ENCODE results near the gene SIL1.

Gene SIL1

GRCh38 chr5:138935466-138935865 is 262.7 kb downstream of the SIL1 start:
- H3K4me3 ChIP-seq (replicated peaks in 1 of 2; ENCODE audit: low read depth in 2 of 2, low read length in 2 of 2), result no peak overlapping the region
- TF ChIP-seq CTCF (IDR thresholded peaks at IDR 0.05; ENCODE audit: low read depth, low read length), result no peak
- no peak for DNase-seq (ENCODE audit: low read depth in 2 of 2)

DNA sequence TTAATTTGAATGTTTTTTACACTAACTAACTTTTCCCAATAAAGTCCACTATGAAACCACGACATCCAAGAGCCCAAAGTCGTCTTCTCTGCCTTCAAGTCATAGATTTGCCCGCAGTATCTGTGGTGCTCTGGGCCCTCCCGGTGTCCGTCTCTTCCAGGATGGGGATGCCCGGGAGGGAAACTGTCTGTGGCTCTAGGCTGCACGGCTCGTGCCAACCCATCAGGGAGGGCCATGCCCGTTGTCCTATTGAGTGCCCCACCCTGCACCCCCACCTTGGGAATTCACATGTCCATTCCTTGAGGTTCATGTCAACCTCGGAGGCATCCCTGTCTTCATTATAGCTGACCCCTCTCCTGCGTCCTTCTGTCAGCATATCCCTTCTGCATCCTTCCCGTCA is 263.2 kb downstream of the SIL1 start:
- H3K4me3 ChIP-seq (replicated peaks in 1 of 2; ENCODE audit: low read depth in 2 of 2, low read length in 2 of 2), result no peak overlapping the region
- no peak for DNase-seq (ENCODE audit: low read depth in 2 of 2)
- no peak for TF ChIP-seq CTCF (IDR thresholded peaks at IDR 0.05; ENCODE audit: low read depth, low read length)

DNA sequence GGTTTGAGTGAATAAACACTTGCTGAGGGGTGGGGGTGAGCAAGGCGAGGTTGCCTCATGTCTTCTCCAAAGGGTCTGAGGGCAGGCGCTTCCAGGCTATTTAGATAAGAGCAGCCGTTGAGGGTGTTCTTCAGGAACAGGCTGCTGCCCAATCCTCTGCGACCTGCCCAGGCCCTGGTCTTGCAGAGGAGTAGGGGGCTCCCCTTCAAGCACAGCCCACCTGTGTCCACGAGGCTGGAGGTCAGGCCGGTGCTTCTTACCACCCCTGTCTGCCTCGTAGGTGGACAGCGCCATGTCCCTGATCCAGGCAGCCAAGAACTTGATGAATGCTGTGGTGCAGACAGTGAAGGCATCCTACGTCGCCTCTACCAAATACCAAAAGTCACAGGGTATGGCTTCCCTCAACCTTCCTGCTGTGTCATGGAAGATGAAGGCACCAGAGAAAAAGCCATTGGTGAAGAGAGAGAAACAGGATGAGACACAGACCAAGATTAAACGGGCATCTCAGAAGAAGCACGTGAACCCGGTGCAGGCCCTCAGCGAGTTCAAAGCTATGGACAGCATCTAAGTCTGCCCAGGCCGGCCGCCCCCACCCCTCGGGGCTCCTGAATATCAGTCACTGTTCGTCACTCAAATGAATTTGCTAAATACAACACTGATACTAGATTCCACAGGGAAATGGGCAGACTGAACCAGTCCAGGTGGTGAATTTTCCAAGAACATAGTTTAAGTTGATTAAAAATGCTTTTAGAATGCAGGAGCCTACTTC is 264.5 kb downstream of the SIL1 start:
- no peak for DNase-seq (ENCODE audit: low read depth in 2 of 2)
- H3K4me3 ChIP-seq (replicated peaks in 1 of 2; ENCODE audit: low read depth in 2 of 2, low read length in 2 of 2), result no peak overlapping the region
- no peak for TF ChIP-seq CTCF (IDR thresholded peaks at IDR 0.05; ENCODE audit: low read depth, low read length)

DNA sequence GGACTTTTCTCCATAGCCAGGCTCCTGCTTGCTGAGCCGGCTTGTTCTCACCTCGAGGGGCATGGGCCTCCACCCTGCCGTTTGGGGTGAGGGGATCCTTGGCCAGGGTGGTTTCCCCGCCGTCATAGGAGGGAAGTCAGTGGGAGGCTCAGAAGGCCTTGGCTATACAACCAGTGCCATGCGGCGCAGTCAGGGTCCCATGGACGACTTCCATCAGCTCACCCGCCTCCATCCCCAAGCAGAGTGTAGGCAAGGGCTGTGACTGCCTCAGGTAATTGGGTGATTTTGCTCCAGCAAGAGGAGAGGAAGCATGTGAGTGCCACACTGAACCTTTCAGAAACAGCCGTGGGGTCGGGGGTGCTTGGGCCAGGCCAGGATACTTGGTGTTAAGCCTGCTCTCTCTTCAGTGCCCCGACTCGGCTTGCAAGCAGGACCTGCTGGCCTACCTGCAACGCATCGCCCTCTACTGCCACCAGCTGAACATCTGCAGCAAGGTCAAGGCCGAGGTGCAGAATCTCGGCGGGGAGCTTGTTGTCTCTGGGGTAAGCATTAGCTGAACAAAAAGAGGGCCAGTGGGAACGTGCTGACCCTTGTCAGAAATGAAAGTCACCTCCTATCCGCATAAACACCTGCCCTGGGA is 265.9 kb downstream of the SIL1 start:
- H3K4me3 ChIP-seq (replicated peaks in 1 of 2; ENCODE audit: low read depth in 2 of 2, low read length in 2 of 2), result no peak overlapping the region
- no peak for DNase-seq (ENCODE audit: low read depth in 2 of 2)
- no peak for TF ChIP-seq CTCF (IDR thresholded peaks at IDR 0.05; ENCODE audit: low read depth, low read length)

DNA sequence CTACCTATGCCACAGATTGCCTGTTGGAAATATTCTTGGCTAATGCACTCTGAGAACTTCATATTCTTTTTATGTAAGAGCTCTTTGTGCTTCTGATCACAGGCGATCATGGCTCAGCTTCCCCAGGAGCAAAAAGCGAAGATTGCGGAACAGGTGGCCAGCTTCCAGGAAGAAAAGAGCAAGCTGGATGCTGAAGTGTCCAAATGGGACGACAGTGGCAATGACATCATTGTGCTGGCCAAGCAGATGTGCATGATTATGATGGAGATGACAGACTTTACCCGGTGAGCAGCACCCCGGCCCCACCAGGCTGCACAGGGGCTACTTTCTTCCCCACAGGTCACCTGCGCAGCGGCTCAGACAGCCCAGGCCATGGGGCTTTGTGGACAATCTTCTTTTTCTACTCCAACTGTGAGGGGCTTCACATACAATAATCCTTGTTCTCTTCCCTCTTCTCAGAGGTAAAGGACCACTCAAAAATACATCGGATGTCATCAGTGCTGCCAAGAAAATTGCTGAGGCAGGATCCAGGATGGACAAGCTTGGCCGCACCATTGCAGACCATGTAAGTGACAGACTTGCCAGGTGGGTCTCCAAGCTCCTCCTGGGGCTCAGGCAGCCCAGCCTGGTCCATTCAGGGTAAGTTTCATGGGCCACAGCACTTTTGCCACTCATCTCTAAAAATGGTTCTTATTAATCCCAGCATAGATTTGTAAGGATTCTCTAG is 267.6 kb downstream of the SIL1 start:
- DNase-seq (ENCODE audit: low read depth in 2 of 2), result no peak
- H3K4me3 ChIP-seq (replicated peaks in 1 of 2; ENCODE audit: low read depth in 2 of 2, low read length in 2 of 2), result no peak overlapping the region
- no peak for TF ChIP-seq CTCF (IDR thresholded peaks at IDR 0.05; ENCODE audit: low read depth, low read length)

DNA sequence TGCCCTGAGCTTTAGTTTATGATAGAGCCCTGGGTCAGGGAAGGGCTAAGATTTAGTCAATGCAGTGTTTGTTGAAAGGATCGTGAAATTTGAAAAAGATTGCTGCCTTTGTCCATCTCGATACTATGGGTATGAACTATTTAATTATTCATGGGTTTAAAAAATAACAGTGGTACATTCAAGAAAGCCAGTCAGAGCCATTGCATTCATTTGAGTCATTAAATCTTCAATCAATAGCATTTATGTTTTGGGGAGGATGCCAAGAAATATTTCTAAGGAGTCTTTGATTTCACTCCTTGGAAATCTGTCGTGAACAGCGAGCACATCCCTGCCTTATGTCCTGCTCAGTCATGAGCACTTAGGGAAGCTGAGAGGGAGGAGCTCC is 268.6 kb downstream of the SIL1 start:
- no peak overlapping the region for H3K4me3 ChIP-seq (replicated peaks in 1 of 2; ENCODE audit: low read depth in 2 of 2, low read length in 2 of 2)
- no peak for DNase-seq (ENCODE audit: low read depth in 2 of 2)
- no peak for TF ChIP-seq CTCF (IDR thresholded peaks at IDR 0.05; ENCODE audit: low read depth, low read length)
